ENCODE results near the gene DZIP1L. TPM values are rescaled to one million over a fixed set of nuclear protein-coding genes. Genes with fewer than 3 reads are reported as not detected.
"Not testable (repeated sequence)": the region's sequence is repeated elsewhere in the genome, so short reads cannot be mapped to it uniquely, and the experiment has no call there.

The DZIP1L gene
- total and polyA plus RNA-seq, 10 donors: 0.85 to 38.6 (median 12.4) TPM

DNA sequence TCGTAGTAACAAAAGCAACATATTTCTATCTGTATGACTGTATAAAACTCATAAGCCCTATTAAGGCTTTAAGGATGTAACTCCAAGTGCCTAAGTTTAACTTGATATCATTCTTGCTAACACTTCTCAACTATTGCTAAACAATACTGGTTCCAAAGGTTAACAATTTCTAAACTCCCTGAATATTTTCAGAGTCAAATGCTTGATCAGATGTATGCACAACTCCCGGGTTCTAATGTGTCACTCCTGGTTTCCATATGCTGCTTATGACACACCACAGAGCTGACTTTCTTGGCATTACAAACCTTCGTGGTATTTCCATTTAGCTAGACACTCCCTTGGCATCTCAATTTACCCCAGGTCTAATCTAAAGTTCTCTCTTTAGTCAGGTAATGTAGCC is 26.3 kb downstream of the DZIP1L start:
- no peak for DNase-seq
- no peaks in the 10 kb centered on the region for H3K9me3 ChIP-seq
- WGBS, 5 donors: 84 to 98% (median 87%) methylated on average over 3 of the region's 3 CpGs
- intact Hi-C loops (cut with DNase I; ENCODE audit: low total_unique reads): no loop called here
- no peak overlapping the region for H3K4me3 ChIP-seq
- H3K4me1 ChIP-seq: no peaks in the 10 kb centered on the region
- TF ChIP-seq, protein P1, sequence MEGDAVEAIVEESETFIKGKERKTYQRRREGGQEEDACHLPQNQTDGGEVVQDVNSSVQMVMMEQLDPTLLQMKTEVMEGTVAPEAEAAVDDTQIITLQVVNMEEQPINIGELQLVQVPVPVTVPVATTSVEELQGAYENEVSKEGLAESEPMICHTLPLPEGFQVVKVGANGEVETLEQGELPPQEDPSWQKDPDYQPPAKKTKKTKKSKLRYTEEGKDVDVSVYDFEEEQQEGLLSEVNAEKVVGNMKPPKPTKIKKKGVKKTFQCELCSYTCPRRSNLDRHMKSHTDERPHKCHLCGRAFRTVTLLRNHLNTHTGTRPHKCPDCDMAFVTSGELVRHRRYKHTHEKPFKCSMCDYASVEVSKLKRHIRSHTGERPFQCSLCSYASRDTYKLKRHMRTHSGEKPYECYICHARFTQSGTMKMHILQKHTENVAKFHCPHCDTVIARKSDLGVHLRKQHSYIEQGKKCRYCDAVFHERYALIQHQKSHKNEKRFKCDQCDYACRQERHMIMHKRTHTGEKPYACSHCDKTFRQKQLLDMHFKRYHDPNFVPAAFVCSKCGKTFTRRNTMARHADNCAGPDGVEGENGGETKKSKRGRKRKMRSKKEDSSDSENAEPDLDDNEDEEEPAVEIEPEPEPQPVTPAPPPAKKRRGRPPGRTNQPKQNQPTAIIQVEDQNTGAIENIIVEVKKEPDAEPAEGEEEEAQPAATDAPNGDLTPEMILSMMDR (IDR thresholded peaks at IDR 0.05 in 8 of 11, conservative IDR thresholded peaks at IDR 0.05 in 3 of 11): no peak
- no peak for TF ChIP-seq POLR2A (IDR thresholded peaks at IDR 0.05)
- no peak for TF ChIP-seq POLR2AphosphoS5 (IDR thresholded peaks at IDR 0.05)
- H3K27ac ChIP-seq: no peak overlapping the region
- no peaks in the 10 kb centered on the region for H3K27me3 ChIP-seq (replicated peaks in 1 of 7)
- H3K36me3 ChIP-seq: peaks cover 0 to 59% (median 2%) of the 10 kb centered on the region in 6 donors

- H3K27ac ChIP-seq; H3K27me3 ChIP-seq (replicated peaks in 1 of 7); intact Hi-C loops (cut with DNase I; ENCODE audit: low total_unique reads); DNase-seq; H3K9me3 ChIP-seq; H3K4me3 ChIP-seq: not testable (repeated sequence)
- Histone ChIP-seq H3K36me3 (peaks cover 0 to 34% (median 4%) of the 10 kb centered on the region in 6 donors), H3K4me1 (peaks cover 0 to 23% (median 7%) of the 10 kb centered on the region in 6 donors)
- WGBS, 5 donors: 96 to 100% (median 100%) methylated on average over 1 to 3 of the region's 3 CpGs
These were observed 29.7 kb downstream of the DZIP1L start for GRCh38 chr3:138085745-138086144.

- Histone ChIP-seq H3K27me3 (replicated peaks in 1 of 7) (no peaks in the 10 kb centered on the region), H3K4me3 (no peak overlapping the region), H3K36me3 (peaks cover 0 to 36% (median 4%) of the 10 kb centered on the region in 6 donors), H3K4me1 (peaks cover 0 to 23% (median 7%) of the 10 kb centered on the region in 6 donors), H3K9me3 (no peaks in the 10 kb centered on the region), H3K27ac (peak overlapping the region in 1 of 8 donors; percentile 55)
- no peak for TF ChIP-seq POLR2A (IDR thresholded peaks at IDR 0.05)
- no peak for TF ChIP-seq POLR2AphosphoS5 (IDR thresholded peaks at IDR 0.05)
- DNase-seq: no peak
- intact Hi-C loops (cut with DNase I; ENCODE audit: low total_unique reads): no loop called here
These were observed 31.2 kb downstream of the DZIP1L start for GRCh38 chr3:138084196-138084595.

DNA sequence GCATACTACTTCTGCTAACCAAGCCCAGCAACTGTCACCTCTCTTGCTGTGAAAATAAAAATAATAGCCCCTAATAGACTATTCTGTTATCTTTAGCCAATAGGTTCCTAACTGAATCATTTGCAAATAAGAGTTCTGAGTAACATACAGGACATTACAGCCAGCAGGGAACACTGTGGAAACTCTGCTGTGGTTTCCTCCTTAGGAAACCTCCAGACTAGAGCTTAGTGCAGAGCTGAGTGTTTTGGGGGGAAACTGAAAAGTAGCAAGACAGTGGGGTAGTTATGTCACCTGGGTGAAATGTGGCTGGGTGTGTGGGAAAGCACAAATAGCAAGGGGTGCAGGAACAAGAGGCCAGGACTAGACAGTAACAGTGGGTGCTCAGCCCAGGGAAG is 32.4 kb downstream of the DZIP1L start:
- Histone ChIP-seq H3K4me1 (peaks cover 0 to 23% (median 7%) of the 10 kb centered on the region in 6 donors), H3K36me3 (peaks cover 0 to 40% (median 4%) of the 10 kb centered on the region in 6 donors), H3K27me3 (replicated peaks in 1 of 7) (no peaks in the 10 kb centered on the region), H3K27ac (peak overlapping the region in 3 of 8 donors; percentile 4 to 55 (median 47)), H3K9me3 (no peaks in the 10 kb centered on the region), H3K4me3 (peak overlapping the region in 1 of 8 donors; percentile 46)
- DNase-seq: no peak
- intact Hi-C loops (cut with DNase I; ENCODE audit: low total_unique reads): no loop called here
- TF ChIP-seq POLR2AphosphoS5 (IDR thresholded peaks at IDR 0.05) (no peak), POLR2A (IDR thresholded peaks at IDR 0.05) (no peak)
- TF ChIP-seq, protein P1 (IDR thresholded peaks at IDR 0.05 in 8 of 11, conservative IDR thresholded peaks at IDR 0.05 in 3 of 11): no peak

DNA sequence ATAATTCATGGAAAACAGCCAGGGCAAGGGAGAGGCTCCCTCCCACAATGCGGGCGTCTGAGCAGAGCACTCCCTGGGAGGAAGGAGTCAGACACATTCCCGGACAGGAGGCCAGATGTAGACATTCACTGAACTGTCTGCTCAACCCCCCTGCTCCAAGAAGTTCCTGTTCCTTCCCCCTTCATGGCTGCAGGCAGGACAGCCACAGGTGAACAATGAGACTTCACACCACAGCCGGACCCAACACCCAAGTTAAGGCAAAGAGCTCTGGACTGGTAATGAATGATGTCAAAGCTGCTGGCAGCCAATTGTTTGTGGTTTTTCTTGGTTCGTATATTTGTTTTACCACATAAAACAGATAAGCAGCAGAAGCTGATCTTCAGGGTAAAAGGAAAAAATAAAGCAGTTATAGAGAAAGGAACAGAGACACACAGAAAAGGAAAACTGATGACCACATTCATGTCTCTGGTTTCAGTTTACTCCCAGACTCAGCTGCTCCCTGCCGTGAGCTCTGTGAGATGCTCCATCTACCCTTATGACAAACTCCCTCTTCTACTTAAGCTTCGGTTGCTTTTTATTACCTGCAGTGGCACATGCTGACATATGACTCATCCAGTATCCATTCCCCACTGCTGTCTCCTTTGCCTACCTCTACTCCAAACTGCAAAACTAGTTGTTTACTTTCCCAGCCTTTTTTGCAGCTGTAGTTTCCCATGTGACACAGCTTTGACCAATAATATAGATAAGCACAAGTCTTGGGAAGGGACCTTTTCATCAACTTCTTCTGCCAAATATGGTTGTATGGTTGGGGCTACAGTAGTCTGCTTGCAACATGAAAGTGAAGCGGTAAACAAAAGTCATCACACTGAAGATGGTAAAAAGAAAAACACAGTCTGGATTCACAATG is 33.1 kb downstream of the DZIP1L start:
- H3K36me3 ChIP-seq: peaks cover 0 to 40% (median 2%) of the 10 kb centered on the region in 6 donors
- H3K9me3 ChIP-seq: no peaks in the 10 kb centered on the region
- WGBS, 5 donors: 51 to 64% (median 57%) methylated on average over 8 of the region's 8 CpGs

More for the DNA sequence above, 33.1 kb downstream of the DZIP1L start:
- DNase-seq: no peak
- intact Hi-C loops (cut with DNase I; ENCODE audit: low total_unique reads): no loop called here
- peak overlapping the region in 2 of 8 donors; percentile 4 to 46 for H3K4me3 ChIP-seq
- TF ChIP-seq, protein P1 (IDR thresholded peaks at IDR 0.05 in 8 of 11, conservative IDR thresholded peaks at IDR 0.05 in 3 of 11): no peak
- TF ChIP-seq POLR2A (IDR thresholded peaks at IDR 0.05) (no peak), POLR2AphosphoS5 (IDR thresholded peaks at IDR 0.05) (no peak)
- H3K27ac ChIP-seq: peak overlapping the region in 6 of 8 donors; percentile 1 to 55 (median 6)
- H3K4me1 ChIP-seq: peaks cover 0 to 23% (median 7%) of the 10 kb centered on the region in 6 donors
- H3K27me3 ChIP-seq (replicated peaks in 1 of 7): no peaks in the 10 kb centered on the region

All from spleen (tissue), 11 donors.